Gastrocnemius medialis (tissue), 4 donors: Measurements from ENCODE around the gene SMAD6.

Source experiments
- CTCF ChIP-seq, 5 experiments: fragments of 450-650 bp in 3 of 5; fragments of 200-600 bp in 2 of 5; sonication (generic) in 2 of 5; IDR thresholded peaks in 4 of 5; conservative IDR thresholded peaks in 1 of 5; 1 replicate in 4 of 5; 2 replicates in 1 of 5; pipeline ENCODE4 v1.5.1; 2016 to 2019; ENCODE audit warnings: antibody characterized with exemption in 5 of 5, mild to moderate bottlenecking in 3 of 5, moderate library complexity in 3 of 5
- POLR2A ChIP-seq, 2 donors: fragments of 450-650 bp; IDR thresholded peaks; one replicate each; pipeline ENCODE4 v1.6.1; 2017; ENCODE audit warnings: antibody characterized with exemption in 2 of 2, mild to moderate bottlenecking in 2 of 2, moderate library complexity in 2 of 2

- TF ChIP-seq CTCF (IDR thresholded peaks at IDR 0.05 in 4 of 5, conservative IDR thresholded peaks at IDR 0.05 in 1 of 5) (no peak), POLR2A (IDR thresholded peaks at IDR 0.05) (no peak)
Measured at GRCh38 chr15:66802025-66803001, 100.3 kb downstream of the SMAD6 start.
